IMR-90 (cell line): ENCODE results near the gene TENM4. TPM values are rescaled to one million over a fixed set of nuclear protein-coding genes. Genes with fewer than 3 reads are reported as not detected.

Source experiments
- ATAC-seq: fragments of 200-7000 bp; cut with Tn5 transposase; 2 replicates; pipeline ENCODE4 v1.9.1; 2020; ENCODE audit warnings: low read depth, mild to moderate bottlenecking, moderate library complexity
- BruUV-seq: library from RNA; stranded (reverse); fragments of 400-500 nt; replicated peaks from 2 replicates; lab custom pipeline; 2021; lab: Mats Ljungman, UMichigan
- CTCF ChIA-PET: fragments of 300-600 bp; formaldehyde crosslinking; extraction: SDS; loops from one replicate; lab custom pipeline; 2021; ENCODE audit warnings: antibody characterized with exemption; lab: Yijun Ruan, JAX
- POLR2A ChIA-PET: fragments of 300-600 bp; sonication (Branson Sonifier 250); formaldehyde crosslinking; loops from one replicate; lab custom pipeline; 2022; ENCODE audit warnings: antibody characterized with exemption; ENCODE audit not compliant: unreplicated experiment; lab: Charles Lee
- DNase-seq: peaks from one replicate; pipeline ENCODE4 v3.0.0; 2013
- H2AFZ ChIP-seq: replicated peaks from 2 replicates; pipeline ENCODE3; 2013; ENCODE audit warnings: low read length, mild to moderate bottlenecking; ENCODE audit not compliant: poor library complexity
- H2AK5ac ChIP-seq: 2 replicates; pipeline ENCODE4 v1.6.1; 2013; ENCODE audit warnings: low read depth, low read length, inconsistent platforms
- H2AK9ac ChIP-seq: replicated peaks from 2 replicates; pipeline ENCODE3; 2013; ENCODE audit warnings: mild to moderate bottlenecking, low read depth, low read length, moderate library complexity; ENCODE audit not compliant: poor library complexity
- H2BK120ac ChIP-seq: 2 replicates; pipeline ENCODE4 v1.6.1; 2013; ENCODE audit warnings: low read depth, low read length, inconsistent platforms
- H2BK15ac ChIP-seq: 3 replicates; pipeline ENCODE4 v1.6.1; 2013; ENCODE audit warnings: low read depth, low read length, inconsistent platforms
- H2BK20ac ChIP-seq: 2 replicates; pipeline ENCODE4 v1.6.1; 2013; ENCODE audit warnings: low read depth, mild to moderate bottlenecking, inconsistent platforms, low read length, moderate library complexity
- H2BK5ac ChIP-seq: 2 replicates; pipeline ENCODE4 v1.6.1; 2013; ENCODE audit warnings: mild to moderate bottlenecking, low read depth, low read length, inconsistent platforms; ENCODE audit not compliant: poor library complexity, severe bottlenecking
- H3K14ac ChIP-seq: replicated peaks from 2 replicates; pipeline ENCODE4 v1.6.1; 2013; ENCODE audit warnings: low read depth, low read length, inconsistent platforms
- H3K18ac ChIP-seq: 2 replicates; pipeline ENCODE4 v1.6.1; 2013; ENCODE audit warnings: low read depth, low read length, control low read depth
- H3K23ac ChIP-seq: 2 replicates; pipeline ENCODE4 v1.6.1; 2013; ENCODE audit warnings: low read depth, low read length, inconsistent platforms
- H3K27ac ChIP-seq: 2 replicates; pipeline ENCODE4 v1.5.1; 2013; ENCODE audit warnings: mild to moderate bottlenecking, control low read depth, low read length; ENCODE audit not compliant: insufficient read depth
- H3K27me3 ChIP-seq: 2 replicates; pipeline ENCODE4 v1.6.1; 2013; ENCODE audit warnings: low read length; ENCODE audit not compliant: control insufficient read depth, insufficient read depth
- H3K36me3 ChIP-seq: 2 replicates; pipeline ENCODE4 v1.6.1; 2013; ENCODE audit warnings: low read length, mixed read lengths; ENCODE audit not compliant: control insufficient read depth, insufficient read depth
- H3K4ac ChIP-seq: 2 replicates; pipeline ENCODE4 v1.6.1; 2013; ENCODE audit warnings: low read depth, low read length, inconsistent platforms
- H3K4me1 ChIP-seq: 2 replicates; pipeline ENCODE4 v1.6.1; 2013; ENCODE audit warnings: low read length, mixed read lengths; ENCODE audit not compliant: control insufficient read depth, insufficient read depth
- H3K4me2 ChIP-seq: 2 replicates; pipeline ENCODE4 v1.6.1; 2013; ENCODE audit warnings: low read depth, mild to moderate bottlenecking, control low read depth, low read length, moderate library complexity
- H3K4me3 ChIP-seq: 2 replicates; pipeline ENCODE4 v1.5.1; 2013; ENCODE audit warnings: low read depth, mild to moderate bottlenecking, control low read depth, low read length, moderate library complexity; ENCODE audit not compliant: insufficient read depth
- H3K56ac ChIP-seq: 2 replicates; pipeline ENCODE4 v1.6.1; 2013; ENCODE audit warnings: low read length, inconsistent platforms; ENCODE audit not compliant: insufficient read depth; ENCODE audit errors: extremely low read depth
- H3K79me1 ChIP-seq, 2 experiments: 2 replicates each; pipeline ENCODE4 v1.6.1; 2013; ENCODE audit warnings: low read length in 2 of 2, inconsistent platforms in 1 of 2, low read depth in 1 of 2
- H3K9ac ChIP-seq: 2 replicates; pipeline ENCODE4 v1.6.1; 2013; ENCODE audit warnings: low read depth, low read length, control low read depth
- H3K9me1 ChIP-seq: 2 replicates; pipeline ENCODE4 v1.6.1; 2013; ENCODE audit warnings: low read length, inconsistent platforms; ENCODE audit not compliant: insufficient read depth
- H3K9me3 ChIP-seq: 2 replicates; pipeline ENCODE4 v1.6.1; 2013; ENCODE audit warnings: low read length; ENCODE audit not compliant: control insufficient read depth, insufficient read depth
- H4K20me1 ChIP-seq: 2 replicates; pipeline ENCODE4 v1.6.1; 2013; ENCODE audit warnings: low read length, inconsistent platforms; ENCODE audit not compliant: insufficient read depth
- H4K5ac ChIP-seq: 2 replicates; pipeline ENCODE4 v1.6.1; 2013; ENCODE audit warnings: mild to moderate bottlenecking, low read depth, low read length, control low read depth
- H4K8ac ChIP-seq, 2 experiments: 2 replicates each; pipeline ENCODE4 v1.6.1; 2013; ENCODE audit warnings: low read depth in 2 of 2, low read length in 2 of 2, control low read depth in 1 of 2, inconsistent platforms in 1 of 2
- H4K91ac ChIP-seq: 2 replicates; pipeline ENCODE4 v1.6.1; 2013; ENCODE audit warnings: low read depth, low read length, inconsistent platforms; ENCODE audit not compliant: insufficient read depth
- BHLHE40 ChIP-seq: fragments of 150-350 bp; IDR thresholded peaks from 2 replicates; pipeline ENCODE4 v1.6.1; 2016; ENCODE audit warnings: mild to moderate bottlenecking, low read depth, low read length
- CHD1 ChIP-seq: IDR thresholded peaks from 2 replicates; pipeline ENCODE4 v1.6.1; 2012; ENCODE audit warnings: low read depth, low read length, improper control_type of control experiment
- CTCF ChIP-seq: conservative IDR thresholded peaks from 2 replicates; pipeline ENCODE4 v1.5.1; 2012; ENCODE audit warnings: mild to moderate bottlenecking, low read depth, low read length, improper control_type of control experiment
- ELK1 ChIP-seq: fragments of 150-350 bp; IDR thresholded peaks from 2 replicates; pipeline ENCODE4 v1.6.1; 2016; ENCODE audit warnings: low read depth, mild to moderate bottlenecking, low read length, moderate library complexity, borderline replicate concordance
- FOS ChIP-seq: fragments of 150-350 bp; IDR thresholded peaks from 2 replicates; pipeline ENCODE4 v1.6.1; 2016; ENCODE audit warnings: low read depth, low read length
- MAFK ChIP-seq: IDR thresholded peaks from 2 replicates; pipeline ENCODE4 v1.6.1; 2012; ENCODE audit warnings: low read depth, low read length, improper control_type of control experiment
- MXI1 ChIP-seq: IDR thresholded peaks from 2 replicates; pipeline ENCODE4 v1.6.1; 2012; ENCODE audit warnings: low read depth, mild to moderate bottlenecking, low read length, moderate library complexity, borderline replicate concordance
- NFE2L2 ChIP-seq: fragments of 150-350 bp; IDR thresholded peaks from 2 replicates; pipeline ENCODE4 v1.6.1; 2016; ENCODE audit warnings: low read depth, mild to moderate bottlenecking, low read length
- RAD21 ChIP-seq: IDR thresholded peaks from 2 replicates; pipeline ENCODE4 v1.6.1; 2012; ENCODE audit warnings: low read length, improper control_type of control experiment
- SMC3 ChIP-seq: fragments of 150-350 bp; IDR thresholded peaks from 2 replicates; pipeline ENCODE4 v1.6.1; 2016; ENCODE audit warnings: low read depth, mild to moderate bottlenecking, antibody characterized with exemption, low read length, moderate library complexity
- USF2 ChIP-seq: fragments of 150-350 bp; IDR thresholded peaks from 2 replicates; pipeline ENCODE4 v1.6.1; 2017; ENCODE audit warnings: mild to moderate bottlenecking, antibody characterized with exemption, low read length, low read depth
- WGBS, 2 experiments: methylation state at CpG; one replicate each; pipeline versions ENCODE4 v1.1.5 to v1.1.7; 2013; ENCODE audit warnings: missing lambda C conversion rate in 2 of 2; ENCODE audit not compliant: insufficient read length in 1 of 2; ENCODE audit errors: extremely low coverage in 2 of 2; 5-methylcytosine and 5-hydroxymethylcytosine counted together
- dilution Hi-C: fragments of 300-500 bp; cut with HindIII; formaldehyde crosslinking; loops from one replicate; pipeline ENCODE4 v1.14.3; 2018; ENCODE audit warnings: low sequenced_read_pairs; ENCODE audit not compliant: unreplicated experiment
- in situ Hi-C: fragments of 300-500 bp; cut with MboI; formaldehyde crosslinking; loops from 3 replicates; pipeline ENCODE4 v1.14.3; 2019; ENCODE audit warnings: low sequenced_read_pairs, inconsistent platforms, mixed read lengths
- intact Hi-C: fragments of 100-400 bp; cut with micrococcal nuclease; formaldehyde crosslinking; loops from 2 replicates; pipeline ENCODE4 v1.10.0; 2022
- polyA plus RNA-seq, 3 experiments: library from polyadenylated mRNA; depleted of rRNA; stranded (reverse); fragments of >200 nt; gene quantifications; 2 replicates each; pipeline ENCODE4 v1.2.3, GENCODE V29; 2012; ENCODE audit warnings: low replicate concordance in 1 of 3
- total RNA-seq: library from RNA; depleted of rRNA; stranded (reverse); fragments of >200 nt; gene quantifications from 2 replicates; pipeline ENCODE4 v1.2.3, GENCODE V29; 2012

The TENM4 gene
- total and polyA plus RNA-seq, 2 of the 4 experiments (the other 2 are of a cell fraction): 7.4 to 9.0 TPM

- H3K56ac ChIP-seq: no peak overlapping the region
- H4K91ac ChIP-seq: no peak overlapping the region
- no peaks in the 10 kb centered on the region for H3K9me1 ChIP-seq
- H3K36me3 ChIP-seq: no peaks in the 10 kb centered on the region
- H4K8ac ChIP-seq: no peak overlapping the region
- H2AFZ ChIP-seq: no peak overlapping the region
- H3K14ac ChIP-seq: no peak overlapping the region
- no peak overlapping the region for H3K23ac ChIP-seq
- no peaks in the 10 kb centered on the region for H3K4me1 ChIP-seq
- no peaks in the 10 kb centered on the region for H3K79me1 ChIP-seq
- no peak overlapping the region for H3K9ac ChIP-seq
- H3K27ac ChIP-seq: no peak overlapping the region
- H2BK20ac ChIP-seq: no peak overlapping the region
- CTCF ChIA-PET: no interaction called here
- no peaks in the 10 kb centered on the region for H4K20me1 ChIP-seq
- H2BK120ac ChIP-seq: no peak overlapping the region
- TF ChIP-seq NFE2L2: no peak
- no peak for TF ChIP-seq FOS
- TF ChIP-seq USF2: no peak
- TF ChIP-seq RAD21: no peak
- no peak for TF ChIP-seq CTCF
- TF ChIP-seq MXI1: no peak
- TF ChIP-seq BHLHE40: no peak
- TF ChIP-seq SMC3: no peak
- TF ChIP-seq MAFK: no peak
- no peak for TF ChIP-seq CHD1
- no peak for TF ChIP-seq ELK1
- H3K4ac ChIP-seq: no peak overlapping the region
- DNase-seq: no peak
- no peak overlapping the region for H3K4me2 ChIP-seq
- no peak overlapping the region for H3K4me3 ChIP-seq
- dilution Hi-C loops (no loop called here), intact Hi-C loops (no loop called here), in situ Hi-C loops (no loop called here)
- POLR2A ChIA-PET: no interaction called here
- ATAC-seq: no peak
- H3K18ac ChIP-seq: no peak overlapping the region
- no TSS peak for BruUV-seq
- no peak overlapping the region for H2AK9ac ChIP-seq
- no peak overlapping the region for H2BK15ac ChIP-seq
- H3K27me3 ChIP-seq: no peaks in the 10 kb centered on the region
- H4K5ac ChIP-seq: no peak overlapping the region
- WGBS, 2 experiments: 100% methylated on average over 2 of the region's 7 CpGs; no CpG with 5 or more reads in 1 of the 2 experiments
- H2AK5ac ChIP-seq: no peak overlapping the region
- peaks cover 4% of the 10 kb centered on the region for H3K9me3 ChIP-seq
- H2BK5ac ChIP-seq: no peak overlapping the region
These were observed 251.2 kb downstream of the TENM4 start for GRCh38 chr11:79189601-79190000.
